Ishikawa (cell line): ENCODE data around the gene RFX2.

ENCODE experiments used
- CEBPB ChIP-seq: IDR thresholded peaks from 2 replicates; pipeline ENCODE4 v1.6.1; 2012
- CREB1 ChIP-seq: IDR thresholded peaks from 2 replicates; pipeline ENCODE4 v1.6.1; 2012; ENCODE audit warnings: low read depth
- EGR1 ChIP-seq: IDR thresholded peaks from 2 replicates; pipeline ENCODE4 v1.6.1; 2012
- EP300 ChIP-seq: IDR thresholded peaks from 2 replicates; pipeline ENCODE4 v1.6.1; 2012; ENCODE audit warnings: borderline replicate concordance
- FOXM1 ChIP-seq: IDR thresholded peaks from 2 replicates; pipeline ENCODE4 v1.6.1; 2012; ENCODE audit warnings: low read depth, borderline replicate concordance
- NFIC ChIP-seq: IDR thresholded peaks from 2 replicates; pipeline ENCODE4 v1.6.1; 2012
- REST ChIP-seq: IDR thresholded peaks from 2 replicates; pipeline ENCODE4 v1.6.1; 2012; ENCODE audit warnings: low read depth, mild to moderate bottlenecking
- TAF1 ChIP-seq: IDR thresholded peaks from 2 replicates; pipeline ENCODE4 v1.6.1; 2012; ENCODE audit warnings: low read depth, mild to moderate bottlenecking
- TCF12 ChIP-seq: IDR thresholded peaks from 2 replicates; pipeline ENCODE4 v1.6.1; 2012; ENCODE audit warnings: low read depth
- TEAD4 ChIP-seq: IDR thresholded peaks from 2 replicates; pipeline ENCODE4 v1.6.1; 2012
- USF1 ChIP-seq: IDR thresholded peaks from 2 replicates; pipeline ENCODE4 v1.6.1; 2012
- YY1 ChIP-seq: IDR thresholded peaks from 2 replicates; pipeline ENCODE4 v1.6.1; 2012; ENCODE audit warnings: low read depth
- ZBTB7A ChIP-seq: IDR thresholded peaks from 2 replicates; pipeline ENCODE4 v1.6.1; 2012; ENCODE audit warnings: low read depth
- TF ChIP-seq, protein P1 (sequence below): IDR thresholded peaks from 2 replicates; pipeline ENCODE4 v1.6.1; 2012

DNA sequence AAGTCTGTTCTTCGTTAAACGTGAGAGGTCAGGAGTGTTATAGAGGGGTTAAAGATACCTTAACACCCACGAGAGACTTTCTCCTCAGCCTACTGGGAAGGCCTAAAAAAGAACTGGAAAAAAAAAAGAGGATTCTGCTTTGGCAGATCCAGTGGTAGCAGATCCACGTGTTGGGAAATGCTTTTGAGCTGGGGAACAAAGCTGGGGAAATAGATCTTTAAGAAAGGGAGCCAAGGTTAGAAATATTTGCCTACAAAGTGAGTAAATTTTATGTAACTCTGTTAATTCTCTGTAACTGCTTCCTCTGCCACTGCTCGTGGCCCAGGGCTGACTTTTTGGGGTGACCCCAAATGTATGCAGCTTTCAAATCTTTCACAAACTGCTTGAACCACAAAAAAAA lies 11.7 kb downstream of the RFX2 start:
- TF ChIP-seq REST = no peak
- no peak for TF ChIP-seq FOXM1
- TF ChIP-seq CEBPB = no peak
- no peak for TF ChIP-seq NFIC
- TF ChIP-seq TAF1 = no peak
- no peak for TF ChIP-seq EP300
- TF ChIP-seq, protein P1, sequence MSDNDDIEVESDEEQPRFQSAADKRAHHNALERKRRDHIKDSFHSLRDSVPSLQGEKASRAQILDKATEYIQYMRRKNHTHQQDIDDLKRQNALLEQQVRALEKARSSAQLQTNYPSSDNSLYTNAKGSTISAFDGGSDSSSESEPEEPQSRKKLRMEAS = no peak
- TF ChIP-seq YY1 = no peak
- no peak for TF ChIP-seq EGR1
- TF ChIP-seq ZBTB7A = no peak
- TF ChIP-seq TEAD4 = no peak
- no peak for TF ChIP-seq USF1
- TF ChIP-seq CREB1 = no peak
- TF ChIP-seq TCF12 = no peak
